GM12878 (cell line): ENCODE measurements around the gene TMEM50B. TPM values are rescaled to one million over a fixed set of nuclear protein-coding genes. Genes with fewer than 3 reads are reported as not detected.
A peak's percentile ranks its signal among the peaks of the same experiment; 100 is the strongest.

Experiments
- BHLHE40 ChIP-seq, 2 experiments: fragments of 450-650 bp in 1 of 2; IDR thresholded peaks; 2 replicates each; pipeline ENCODE4 v1.6.1; 2011 to 2017; ENCODE audit warnings: low read depth in 2 of 2, borderline replicate concordance in 1 of 2, improper control_type of control experiment in 1 of 2, low read length in 1 of 2, mild to moderate bottlenecking in 1 of 2
- CHD1 ChIP-seq: IDR thresholded peaks from 2 replicates; pipeline ENCODE4 v1.6.1; 2012; ENCODE audit warnings: low read depth, low read length, improper control_type of control experiment
- DPF2 ChIP-seq: fragments of 450-650 bp; IDR thresholded peaks from 2 replicates; pipeline ENCODE4 v1.6.1; 2017; ENCODE audit warnings: mild to moderate bottlenecking
- GABPA ChIP-seq: IDR thresholded peaks from 2 replicates; pipeline ENCODE4 v1.6.1; 2014; ENCODE audit warnings: antibody characterized with exemption, low read depth, mild to moderate bottlenecking, inconsistent platforms
- HDGF ChIP-seq: fragments of 450-650 bp; IDR thresholded peaks from 2 replicates; pipeline ENCODE4 v1.6.1; 2016; ENCODE audit warnings: antibody characterized with exemption
- IKZF1 ChIP-seq: fragments of 450-650 bp; conservative IDR thresholded peaks from 2 replicates; pipeline ENCODE4 v1.6.1; 2017; ENCODE audit warnings: antibody characterized with exemption, mild to moderate bottlenecking
- MTA2 ChIP-seq: fragments of 450-650 bp; IDR thresholded peaks from 2 replicates; pipeline ENCODE4 v1.6.1; 2016; ENCODE audit warnings: low read depth, mild to moderate bottlenecking, moderate library complexity
- NFYA ChIP-seq: IDR thresholded peaks from 2 replicates; pipeline ENCODE4 v1.6.1; 2011; ENCODE audit warnings: low read depth, mild to moderate bottlenecking, low read length, improper control_type of control experiment, borderline replicate concordance
- NR2C2 ChIP-seq: IDR thresholded peaks from 2 replicates; pipeline ENCODE4 v1.6.1; 2011; ENCODE audit warnings: borderline replicate concordance, low read depth; ENCODE audit not compliant: control insufficient read depth, insufficient read length
- RAD51 ChIP-seq: fragments of 450-650 bp; IDR thresholded peaks from 2 replicates; pipeline ENCODE4 v1.6.1; 2016; ENCODE audit warnings: moderate library complexity, mild to moderate bottlenecking, inconsistent platforms
- SIX5 ChIP-seq: IDR thresholded peaks from 2 replicates; pipeline ENCODE4 v1.6.1; 2011; ENCODE audit warnings: mild to moderate bottlenecking, low read depth, low read length, moderate library complexity; ENCODE audit not compliant: severe bottlenecking
- TCF12 ChIP-seq: IDR thresholded peaks from 2 replicates; pipeline ENCODE4 v1.6.1; 2011; ENCODE audit warnings: low read depth, mild to moderate bottlenecking, low read length
- YY1 ChIP-seq: IDR thresholded peaks from 2 replicates; pipeline ENCODE4 v1.6.1; 2011; ENCODE audit warnings: low read depth, mild to moderate bottlenecking, low read length
- ZNF207 ChIP-seq: fragments of 450-650 bp; IDR thresholded peaks from 2 replicates; pipeline ENCODE4 v1.6.1; 2014; ENCODE audit warnings: antibody characterized with exemption, mild to moderate bottlenecking, borderline replicate concordance
- ZNF217 ChIP-seq: fragments of 450-650 bp; IDR thresholded peaks from 2 replicates; pipeline ENCODE4 v1.6.1; 2017; ENCODE audit warnings: antibody characterized with exemption, mild to moderate bottlenecking
- polyA plus RNA-seq, 11 experiments: library from polyadenylated mRNA; depleted of rRNA in 4 of 11; unstranded in 6 of 11; stranded (reverse) in 5 of 11; fragments of >200 nt; fragmentation: Nextera tagmentation in 4 of 11; fragmentation: Illumina TruSeq in 1 of 11; extraction: Ambion mirVana in 4 of 11; extraction: Trizol in 1 of 11; gene quantifications; 1 replicate in 1 of 11; 2 replicates in 10 of 11; pipeline versions ENCODE4 v1.2.1 to v1.2.3, GENCODE V29; 2011 to 2016; ENCODE audit warnings: inconsistent platforms in 2 of 11, missing spikeins in 2 of 11, low read depth in 1 of 11
- total RNA-seq, 4 experiments: library from RNA; depleted of rRNA in 3 of 4; stranded (reverse); fragments of >200 nt in 3 of 4; fragmentation: Illumina TruSeq in 1 of 4; extraction: Trizol in 1 of 4; gene quantifications; 2 replicates each; pipeline versions ENCODE4 v1.2.1 to v1.2.3, GENCODE V29; 2013 to 2021
- TF ChIP-seq, protein P1 (sequence below): fragments of 450-650 bp; formaldehyde crosslinking; IDR thresholded peaks from 2 replicates; pipeline ENCODE4 v1.5.0; 2022; ENCODE audit warnings: mild to moderate bottlenecking, missing genetic modification characterization
- TF ChIP-seq, protein P2 (sequence below): IDR thresholded peaks from 2 replicates; pipeline ENCODE4 v1.6.1; 2011; ENCODE audit warnings: low read depth, mild to moderate bottlenecking, low read length, moderate library complexity, borderline replicate concordance; ENCODE audit errors: extremely low read depth
- TF ChIP-seq, protein P3 (sequence below): fragments of 450-650 bp; IDR thresholded peaks from 2 replicates; pipeline ENCODE4 v1.6.1; 2017; ENCODE audit warnings: mild to moderate bottlenecking, moderate library complexity
- TF ChIP-seq, protein P4 (sequence below): fragments of 450-650 bp; IDR thresholded peaks from 2 replicates; pipeline ENCODE4 v1.6.1; 2016; ENCODE audit warnings: mild to moderate bottlenecking
- TF ChIP-seq, protein P5 (sequence below): IDR thresholded peaks from 2 replicates; pipeline ENCODE4 v1.6.1; 2012; ENCODE audit warnings: low read length, inconsistent platforms

Gene TMEM50B
- total and polyA plus RNA-seq, 10 of the 15 experiments (the other 5 are each of a cell fraction or from before 2014, with no cell fraction given): 12.1 to 42.1 (median 18.2) TPM

DNA sequence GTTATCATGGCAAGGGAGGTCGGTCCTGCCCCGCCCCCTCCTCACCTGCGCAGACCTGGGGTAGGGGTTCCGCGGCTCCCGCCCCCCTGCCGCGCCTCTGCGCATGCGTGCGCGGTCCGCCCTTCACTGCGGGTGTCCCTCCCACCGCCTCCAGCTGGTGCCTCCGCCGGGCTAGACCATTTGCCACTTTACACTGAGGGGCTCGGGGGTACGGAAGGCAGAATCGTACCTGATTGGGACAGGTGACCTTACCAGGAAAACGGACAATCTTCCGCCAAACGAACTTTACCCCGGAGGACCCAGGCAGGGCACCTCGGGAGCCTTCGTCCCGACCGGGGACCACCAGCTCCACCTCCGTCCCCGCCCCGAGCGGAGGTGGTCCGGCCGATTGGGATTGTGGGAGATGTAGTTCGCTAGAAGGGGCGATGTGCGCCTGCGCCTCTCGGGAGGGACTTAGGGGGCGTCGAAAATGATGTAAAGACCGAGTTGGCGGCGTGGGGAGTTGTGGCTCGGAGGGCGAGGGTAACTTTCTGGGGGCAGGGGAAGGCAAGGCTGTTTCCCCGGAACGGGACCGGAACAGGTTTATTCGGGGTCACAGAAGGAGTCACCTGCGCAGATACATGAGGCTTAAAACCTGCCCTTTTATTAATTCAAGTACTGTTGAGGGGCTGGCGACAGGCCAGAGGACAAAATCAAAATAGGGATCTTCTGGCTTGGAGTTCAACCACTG is 11.8 kb upstream of the TMEM50B start, which contains the start of gene DNAJC28 (continued):
- TF ChIP-seq, protein P1, sequence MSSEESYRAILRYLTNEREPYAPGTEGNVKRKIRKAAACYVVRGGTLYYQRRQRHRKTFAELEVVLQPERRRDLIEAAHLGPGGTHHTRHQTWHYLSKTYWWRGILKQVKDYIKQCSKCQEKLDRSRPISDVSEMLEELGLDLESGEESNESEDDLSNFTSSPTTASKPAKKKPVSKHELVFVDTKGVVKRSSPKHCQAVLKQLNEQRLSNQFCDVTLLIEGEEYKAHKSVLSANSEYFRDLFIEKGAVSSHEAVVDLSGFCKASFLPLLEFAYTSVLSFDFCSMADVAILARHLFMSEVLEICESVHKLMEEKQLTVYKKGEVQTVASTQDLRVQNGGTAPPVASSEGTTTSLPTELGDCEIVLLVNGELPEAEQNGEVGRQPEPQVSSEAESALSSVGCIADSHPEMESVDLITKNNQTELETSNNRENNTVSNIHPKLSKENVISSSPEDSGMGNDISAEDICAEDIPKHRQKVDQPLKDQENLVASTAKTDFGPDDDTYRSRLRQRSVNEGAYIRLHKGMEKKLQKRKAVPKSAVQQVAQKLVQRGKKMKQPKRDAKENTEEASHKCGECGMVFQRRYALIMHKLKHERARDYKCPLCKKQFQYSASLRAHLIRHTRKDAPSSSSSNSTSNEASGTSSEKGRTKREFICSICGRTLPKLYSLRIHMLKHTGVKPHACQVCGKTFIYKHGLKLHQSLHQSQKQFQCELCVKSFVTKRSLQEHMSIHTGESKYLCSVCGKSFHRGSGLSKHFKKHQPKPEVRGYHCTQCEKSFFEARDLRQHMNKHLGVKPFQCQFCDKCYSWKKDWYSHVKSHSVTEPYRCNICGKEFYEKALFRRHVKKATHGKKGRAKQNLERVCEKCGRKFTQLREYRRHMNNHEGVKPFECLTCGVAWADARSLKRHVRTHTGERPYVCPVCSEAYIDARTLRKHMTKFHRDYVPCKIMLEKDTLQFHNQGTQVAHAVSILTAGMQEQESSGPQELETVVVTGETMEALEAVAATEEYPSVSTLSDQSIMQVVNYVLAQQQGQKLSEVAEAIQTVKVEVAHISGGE (CRISPR knock-in tag): no peak
- TF ChIP-seq TCF12 (peak; percentile 60; the same call in 1 of the 2 replicates), IKZF1 (peak; percentile 96), ZNF217 (no peak), CHD1 (peak; percentile 95), YY1 (peak; percentile 47; the same call in 1 of the 2 replicates), SIX5 (peak; percentile 88), BHLHE40 (IDR thresholded peaks at IDR 0.05; ENCODE audit: borderline replicate concordance in 1 of 2, low read depth in 2 of 2, low read length in 1 of 2) (peak; percentile 93 to 94), GABPA (no peak), NR2C2 (no peak), MTA2 (0 out of 2 replicates have a peak, but pooled peaks have one; percentile 17), RAD51 (no peak), DPF2 (0 out of 2 replicates have a peak, but pooled peaks have one; percentile 46), HDGF (peak; percentile 77; the same call in 1 of the 2 replicates), ZNF207 (peak; percentile 96), NFYA (no peak)
- TF ChIP-seq, protein P2, sequence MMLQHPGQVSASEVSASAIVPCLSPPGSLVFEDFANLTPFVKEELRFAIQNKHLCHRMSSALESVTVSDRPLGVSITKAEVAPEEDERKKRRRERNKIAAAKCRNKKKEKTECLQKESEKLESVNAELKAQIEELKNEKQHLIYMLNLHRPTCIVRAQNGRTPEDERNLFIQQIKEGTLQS: no peak; the same call in 1 of the 2 replicates
- TF ChIP-seq, protein P3, sequence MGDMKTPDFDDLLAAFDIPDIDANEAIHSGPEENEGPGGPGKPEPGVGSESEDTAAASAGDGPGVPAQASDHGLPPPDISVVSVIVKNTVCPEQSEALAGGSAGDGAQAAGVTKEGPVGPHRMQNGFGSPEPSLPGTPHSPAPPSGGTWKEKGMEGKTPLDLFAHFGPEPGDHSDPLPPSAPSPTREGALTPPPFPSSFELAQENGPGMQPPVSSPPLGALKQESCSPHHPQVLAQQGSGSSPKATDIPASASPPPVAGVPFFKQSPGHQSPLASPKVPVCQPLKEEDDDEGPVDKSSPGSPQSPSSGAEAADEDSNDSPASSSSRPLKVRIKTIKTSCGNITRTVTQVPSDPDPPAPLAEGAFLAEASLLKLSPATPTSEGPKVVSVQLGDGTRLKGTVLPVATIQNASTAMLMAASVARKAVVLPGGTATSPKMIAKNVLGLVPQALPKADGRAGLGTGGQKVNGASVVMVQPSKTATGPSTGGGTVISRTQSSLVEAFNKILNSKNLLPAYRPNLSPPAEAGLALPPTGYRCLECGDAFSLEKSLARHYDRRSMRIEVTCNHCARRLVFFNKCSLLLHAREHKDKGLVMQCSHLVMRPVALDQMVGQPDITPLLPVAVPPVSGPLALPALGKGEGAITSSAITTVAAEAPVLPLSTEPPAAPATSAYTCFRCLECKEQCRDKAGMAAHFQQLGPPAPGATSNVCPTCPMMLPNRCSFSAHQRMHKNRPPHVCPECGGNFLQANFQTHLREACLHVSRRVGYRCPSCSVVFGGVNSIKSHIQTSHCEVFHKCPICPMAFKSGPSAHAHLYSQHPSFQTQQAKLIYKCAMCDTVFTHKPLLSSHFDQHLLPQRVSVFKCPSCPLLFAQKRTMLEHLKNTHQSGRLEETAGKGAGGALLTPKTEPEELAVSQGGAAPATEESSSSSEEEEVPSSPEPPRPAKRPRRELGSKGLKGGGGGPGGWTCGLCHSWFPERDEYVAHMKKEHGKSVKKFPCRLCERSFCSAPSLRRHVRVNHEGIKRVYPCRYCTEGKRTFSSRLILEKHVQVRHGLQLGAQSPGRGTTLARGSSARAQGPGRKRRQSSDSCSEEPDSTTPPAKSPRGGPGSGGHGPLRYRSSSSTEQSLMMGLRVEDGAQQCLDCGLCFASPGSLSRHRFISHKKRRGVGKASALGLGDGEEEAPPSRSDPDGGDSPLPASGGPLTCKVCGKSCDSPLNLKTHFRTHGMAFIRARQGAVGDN: no peak
- TF ChIP-seq, protein P4, sequence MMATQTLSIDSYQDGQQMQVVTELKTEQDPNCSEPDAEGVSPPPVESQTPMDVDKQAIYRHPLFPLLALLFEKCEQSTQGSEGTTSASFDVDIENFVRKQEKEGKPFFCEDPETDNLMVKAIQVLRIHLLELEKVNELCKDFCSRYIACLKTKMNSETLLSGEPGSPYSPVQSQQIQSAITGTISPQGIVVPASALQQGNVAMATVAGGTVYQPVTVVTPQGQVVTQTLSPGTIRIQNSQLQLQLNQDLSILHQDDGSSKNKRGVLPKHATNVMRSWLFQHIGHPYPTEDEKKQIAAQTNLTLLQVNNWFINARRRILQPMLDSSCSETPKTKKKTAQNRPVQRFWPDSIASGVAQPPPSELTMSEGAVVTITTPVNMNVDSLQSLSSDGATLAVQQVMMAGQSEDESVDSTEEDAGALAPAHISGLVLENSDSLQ: peak; percentile 57
- TF ChIP-seq, protein P5, sequence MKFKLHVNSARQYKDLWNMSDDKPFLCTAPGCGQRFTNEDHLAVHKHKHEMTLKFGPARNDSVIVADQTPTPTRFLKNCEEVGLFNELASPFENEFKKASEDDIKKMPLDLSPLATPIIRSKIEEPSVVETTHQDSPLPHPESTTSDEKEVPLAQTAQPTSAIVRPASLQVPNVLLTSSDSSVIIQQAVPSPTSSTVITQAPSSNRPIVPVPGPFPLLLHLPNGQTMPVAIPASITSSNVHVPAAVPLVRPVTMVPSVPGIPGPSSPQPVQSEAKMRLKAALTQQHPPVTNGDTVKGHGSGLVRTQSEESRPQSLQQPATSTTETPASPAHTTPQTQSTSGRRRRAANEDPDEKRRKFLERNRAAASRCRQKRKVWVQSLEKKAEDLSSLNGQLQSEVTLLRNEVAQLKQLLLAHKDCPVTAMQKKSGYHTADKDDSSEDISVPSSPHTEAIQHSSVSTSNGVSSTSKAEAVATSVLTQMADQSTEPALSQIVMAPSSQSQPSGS: no peak
